ENCODE results near the gene SYPL1. TPM values are rescaled to one million over a fixed set of nuclear protein-coding genes. Genes with fewer than 3 reads are reported as not detected.

The SYPL1 gene
- total and polyA plus RNA-seq, 10 donors, result 49.9 to 113 (median 86.4) TPM

DNA sequence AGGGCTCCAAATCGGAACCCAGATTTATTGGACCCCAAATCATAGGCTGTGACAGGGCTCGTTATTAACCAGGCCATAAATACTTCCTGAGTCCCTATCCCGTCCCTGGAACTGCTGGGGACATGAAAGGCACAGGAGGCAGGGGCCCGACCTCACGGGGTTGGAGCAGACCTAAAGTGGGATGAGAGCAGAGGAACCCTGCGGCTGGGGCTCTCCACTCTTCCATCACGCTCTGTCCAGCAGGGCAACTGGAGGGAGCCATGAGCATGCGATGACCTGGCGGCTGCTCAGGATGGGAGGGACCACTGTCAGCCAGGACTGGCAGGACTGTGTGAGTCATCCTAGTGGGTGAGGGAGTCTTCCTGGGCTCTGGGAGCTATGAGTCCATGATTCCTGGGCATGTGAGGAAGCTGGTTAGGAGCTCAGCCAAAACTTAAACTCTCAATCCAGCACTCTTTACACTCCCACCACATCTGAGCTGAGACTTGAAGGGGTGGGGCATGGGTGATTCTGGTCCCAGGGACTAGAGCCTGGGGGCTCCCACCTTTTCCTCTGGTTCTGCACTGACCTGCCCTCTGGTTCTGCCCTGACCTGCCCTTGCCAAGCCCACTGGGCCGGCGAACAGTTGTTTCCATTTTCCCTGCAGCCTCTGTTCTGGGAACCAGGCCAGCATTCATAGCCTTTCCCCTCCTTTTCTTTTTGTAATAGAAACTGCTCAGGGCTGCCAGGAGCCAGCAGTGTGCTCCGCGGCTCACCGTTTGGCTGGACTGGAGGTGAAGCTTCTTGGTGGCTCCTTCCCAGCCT lies 47.1 kb downstream of the SYPL1 start:
- intact Hi-C loops (cut with DNase I; ENCODE audit: low total_unique reads), result no loop called here
- Histone ChIP-seq H3K4me1 (peaks cover 30 to 99% (median 78%) of the 10 kb centered on the region in 6 donors), H3K4me3 (peak overlapping the region in 3 of 8 donors; percentile 1 to 19 (median 8)), H3K27ac (peak overlapping the region in 6 of 8 donors; percentile 48 to 86 (median 67)), H3K36me3 (no peaks in the 10 kb centered on the region), H3K9me3 (no peaks in the 10 kb centered on the region), H3K27me3 (replicated peaks in 1 of 7) (no peaks in the 10 kb centered on the region)
- TF ChIP-seq, protein P1, sequence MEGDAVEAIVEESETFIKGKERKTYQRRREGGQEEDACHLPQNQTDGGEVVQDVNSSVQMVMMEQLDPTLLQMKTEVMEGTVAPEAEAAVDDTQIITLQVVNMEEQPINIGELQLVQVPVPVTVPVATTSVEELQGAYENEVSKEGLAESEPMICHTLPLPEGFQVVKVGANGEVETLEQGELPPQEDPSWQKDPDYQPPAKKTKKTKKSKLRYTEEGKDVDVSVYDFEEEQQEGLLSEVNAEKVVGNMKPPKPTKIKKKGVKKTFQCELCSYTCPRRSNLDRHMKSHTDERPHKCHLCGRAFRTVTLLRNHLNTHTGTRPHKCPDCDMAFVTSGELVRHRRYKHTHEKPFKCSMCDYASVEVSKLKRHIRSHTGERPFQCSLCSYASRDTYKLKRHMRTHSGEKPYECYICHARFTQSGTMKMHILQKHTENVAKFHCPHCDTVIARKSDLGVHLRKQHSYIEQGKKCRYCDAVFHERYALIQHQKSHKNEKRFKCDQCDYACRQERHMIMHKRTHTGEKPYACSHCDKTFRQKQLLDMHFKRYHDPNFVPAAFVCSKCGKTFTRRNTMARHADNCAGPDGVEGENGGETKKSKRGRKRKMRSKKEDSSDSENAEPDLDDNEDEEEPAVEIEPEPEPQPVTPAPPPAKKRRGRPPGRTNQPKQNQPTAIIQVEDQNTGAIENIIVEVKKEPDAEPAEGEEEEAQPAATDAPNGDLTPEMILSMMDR (IDR thresholded peaks at IDR 0.05 in 8 of 11, conservative IDR thresholded peaks at IDR 0.05 in 3 of 11), result no peak
- peak in 2 of 3 donors; percentile 25 to 55 for TF ChIP-seq POLR2AphosphoS5 (IDR thresholded peaks at IDR 0.05)
- DNase-seq, result peak; percentile 83
- WGBS, 5 donors, result 45 to 67% (median 62%) methylated on average over 9 to 14 of the region's 14 CpGs

DNA sequence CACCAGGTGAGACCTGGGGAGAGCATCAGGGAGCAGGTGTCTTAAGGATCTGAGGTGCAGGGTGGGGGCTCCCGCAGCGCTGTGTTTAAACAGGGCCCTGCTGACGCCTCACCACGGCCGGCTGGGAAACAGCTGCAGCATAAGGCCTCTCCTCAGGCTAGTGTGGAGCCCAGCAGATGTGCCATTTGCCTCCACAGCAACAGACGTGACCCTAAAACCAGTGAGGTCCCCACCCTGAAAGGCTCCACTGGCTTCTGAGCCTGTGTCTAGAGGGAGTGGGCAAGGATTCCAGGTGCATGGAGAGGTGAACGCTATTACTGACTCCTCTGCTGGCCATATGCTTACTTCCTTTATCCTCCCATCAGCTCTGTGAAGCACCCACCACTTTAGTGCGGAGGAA lies 47.8 kb downstream of the SYPL1 start:
- no peak for TF ChIP-seq POLR2A (IDR thresholded peaks at IDR 0.05)
- H3K4me3 ChIP-seq, result no peak overlapping the region
- H3K36me3 ChIP-seq, result no peaks in the 10 kb centered on the region
- H3K27ac ChIP-seq, result peak overlapping the region in 6 of 8 donors; percentile 48 to 86 (median 67)
- H3K27me3 ChIP-seq (replicated peaks in 1 of 7), result no peaks in the 10 kb centered on the region
- H3K9me3 ChIP-seq, result no peaks in the 10 kb centered on the region
- peak; percentile 78 for DNase-seq
- peaks cover 29 to 99% (median 78%) of the 10 kb centered on the region in 6 donors for H3K4me1 ChIP-seq
- intact Hi-C loops (cut with DNase I; ENCODE audit: low total_unique reads), result no loop called here
- WGBS, 5 donors, result 55 to 81% (median 64%) methylated on average over 8 of the region's 8 CpGs

DNA sequence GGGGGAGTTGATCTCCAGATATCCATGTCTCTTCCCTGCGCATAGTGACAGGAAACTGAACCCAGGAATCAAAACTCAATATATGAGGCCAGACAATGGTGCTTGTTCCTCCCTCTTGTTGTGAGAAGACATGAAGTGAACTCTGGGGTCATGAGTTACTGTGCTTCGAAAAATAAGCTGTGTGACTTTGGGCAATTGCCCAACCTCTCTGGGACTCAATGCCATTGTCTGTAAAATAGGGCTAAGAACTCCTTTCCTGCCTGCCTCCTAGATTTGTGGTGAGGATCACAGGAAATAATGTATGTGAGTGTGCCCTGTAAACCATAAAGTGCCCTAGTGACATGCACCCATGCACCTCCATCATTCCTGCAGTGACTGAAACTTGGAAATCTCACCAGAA lies 48.4 kb downstream of the SYPL1 start:
- Histone ChIP-seq H3K27ac (peak overlapping the region in 3 of 8 donors; percentile 73 to 86 (median 78)), H3K36me3 (no peaks in the 10 kb centered on the region), H3K9me3 (no peaks in the 10 kb centered on the region), H3K4me1 (peaks cover 29 to 99% (median 78%) of the 10 kb centered on the region in 6 donors), H3K27me3 (replicated peaks in 1 of 7) (no peaks in the 10 kb centered on the region), H3K4me3 (no peak overlapping the region)
- intact Hi-C loops (cut with DNase I; ENCODE audit: low total_unique reads), result no loop called here
- DNase-seq, result no peak
- TF ChIP-seq, protein P1 (IDR thresholded peaks at IDR 0.05 in 8 of 11, conservative IDR thresholded peaks at IDR 0.05 in 3 of 11), result no peak
- no peak for TF ChIP-seq POLR2A (IDR thresholded peaks at IDR 0.05)
- TF ChIP-seq POLR2AphosphoS5 (IDR thresholded peaks at IDR 0.05), result no peak
- WGBS, 5 donors, result 84 to 100% (median 90%) methylated on average over 2 of the region's 2 CpGs

DNA sequence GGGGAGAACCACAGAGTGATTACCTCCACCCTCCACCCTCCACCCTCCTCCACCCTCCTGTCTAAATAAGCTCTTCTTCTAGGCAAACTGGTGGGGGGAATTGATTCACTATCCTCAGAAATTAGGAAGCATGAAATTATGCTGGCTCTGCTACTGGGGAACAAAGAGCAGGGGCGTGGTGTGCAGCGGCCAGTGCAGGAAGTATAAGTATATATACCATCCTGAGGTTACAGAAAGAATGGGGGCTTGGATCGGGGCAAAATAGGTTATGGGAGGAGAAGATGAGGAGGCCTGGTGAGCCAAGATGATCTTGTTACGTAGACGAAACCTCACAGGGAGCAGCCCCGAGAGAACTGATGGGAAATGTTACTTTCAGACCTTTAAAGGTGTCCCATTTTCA lies 49.1 kb downstream of the SYPL1 start:
- peaks cover 29 to 99% (median 79%) of the 10 kb centered on the region in 6 donors for H3K4me1 ChIP-seq
- TF ChIP-seq POLR2A (IDR thresholded peaks at IDR 0.05) (no peak), POLR2AphosphoS5 (IDR thresholded peaks at IDR 0.05) (no peak)
- TF ChIP-seq, protein P1 (IDR thresholded peaks at IDR 0.05 in 8 of 11, conservative IDR thresholded peaks at IDR 0.05 in 3 of 11), result no peak
- no peak for DNase-seq
- 60 to 74% (median 62%) methylated on average over 6 of the region's 6 CpGs for WGBS, 5 donors
- no peaks in the 10 kb centered on the region for H3K36me3 ChIP-seq
- intact Hi-C loops (cut with DNase I; ENCODE audit: low total_unique reads), result no loop called here
- H3K27ac ChIP-seq, result peak overlapping the region in 5 of 8 donors; percentile 54 to 86 (median 78)
- no peak overlapping the region for H3K4me3 ChIP-seq
- H3K9me3 ChIP-seq, result no peaks in the 10 kb centered on the region
- no peaks in the 10 kb centered on the region for H3K27me3 ChIP-seq (replicated peaks in 1 of 7)

Data from spleen (tissue), 11 donors.